ENCODE results near the gene PLCB3. TPM values are rescaled to one million over a fixed set of nuclear protein-coding genes. Genes with fewer than 3 reads are reported as not detected.

PLCB3 gene
- total RNA-seq, 1 experiment from 2014 or later = 80.2 TPM

GRCh38 chr11:64262271-64263002 lies 11.1 kb downstream of the PLCB3 start:
- Histone ChIP-seq H4K5ac (ENCODE audit: insufficient read length, low read depth, low read length) (no peak overlapping the region), H2BK120ac (ENCODE audit: low read depth, low read length, poor library complexity, severe bottlenecking) (no peak overlapping the region), H3K27me3 (ENCODE audit: insufficient read depth, low read length) (no peaks in the 10 kb centered on the region), H3K23ac (ENCODE audit: insufficient read length, low read depth, low read length) (no peak overlapping the region), H2BK20ac (ENCODE audit: low read depth, low read length, poor library complexity, severe bottlenecking) (no peak overlapping the region), H3K14ac (ENCODE audit: insufficient read depth, low read length) (no peak overlapping the region), H4K20me1 (ENCODE audit: control insufficient read depth, insufficient read depth, insufficient read length) (no peaks in the 10 kb centered on the region), H2BK5ac (ENCODE audit: insufficient read length, low read length) (no peak overlapping the region), H3K9me3 (ENCODE audit: control insufficient read depth, low read depth, low read length) (no peaks in the 10 kb centered on the region), H3K9ac (ENCODE audit: extremely low read depth, insufficient read length, low read length) (no peak overlapping the region), H2AFZ (ENCODE audit: low read length) (no peak overlapping the region), H4K91ac (ENCODE audit: insufficient read length, low read depth, low read length) (no peak overlapping the region), H4K8ac (replicated peaks; ENCODE audit: insufficient read length, low read depth, low read length) (no peak overlapping the region), H3K4me2 (ENCODE audit: insufficient read depth, insufficient read length, low read length) (no peak overlapping the region), H2AK5ac (ENCODE audit: insufficient read length, low read length) (no peak overlapping the region), H3K4me1 (ENCODE audit: insufficient read depth, low read length) (no peaks in the 10 kb centered on the region), H2BK12ac (ENCODE audit: insufficient read length, low read depth, low read length) (no peak overlapping the region), H3K4ac (ENCODE audit: low read depth, low read length) (no peak overlapping the region), H3K18ac (ENCODE audit: insufficient read length, low read depth, low read length) (no peak overlapping the region), H3K27ac (ENCODE audit: insufficient read length, low read depth, low read length) (no peak overlapping the region), H3K79me2 (ENCODE audit: insufficient read depth, low read length) (no peaks in the 10 kb centered on the region), H3K56ac (ENCODE audit: insufficient read length, low read depth, low read length) (no peak overlapping the region), H3K23me2 (ENCODE audit: insufficient read length, low read depth, low read length, poor library complexity, severe bottlenecking) (no peaks in the 10 kb centered on the region), H2BK15ac (ENCODE audit: low read depth, low read length) (no peak overlapping the region), H3K79me1 (ENCODE audit: insufficient read depth, low read depth, low read length, poor library complexity, severe bottlenecking) (no peaks in the 10 kb centered on the region), H3T11ph (ENCODE audit: low read length) (no peak overlapping the region)
- DNase-seq = no peak
- no peak for TF ChIP-seq CTCF (conservative IDR thresholded peaks at IDR 0.05)
- Mint-ChIP-seq H3K4me3 (no peak overlapping the region; a peak in 1 of 5 replicates), H3K4me1 (peaks cover 0 to 8% of the 10 kb centered on the region in 2 experiments; a peak in 3 of 4 replicates), H3K36me3 (ENCODE audit: insufficient read depth in 1 of 3, low read depth in 3 of 3) (peaks cover 49 to 85% (median 67%) of the 10 kb centered on the region in 3 experiments), H3K27ac (0 out of 7 replicates have a peak overlapping the region, but pooled peaks of 1 of the 3 experiments have one; percentile 31), H3K9me3 (no peaks in the 10 kb centered on the region), H3K27me3 (ENCODE audit: low read depth) (no peaks in the 10 kb centered on the region)
- WGBS (ENCODE audit: extremely low coverage, insufficient read length, low lambda C conversion rate) = no CpG with 5 or more reads among the region's 42 CpGs

Measured in H9 (cell line).